SK-N-SH (cell line): Measurements from ENCODE around the gene INTS1. TPM values are rescaled to one million over a fixed set of nuclear protein-coding genes. Genes with fewer than 3 reads are reported as not detected.

ENCODE experiments used
- CTCF ChIA-PET: fragments of 300-600, 350-600 bp; formaldehyde crosslinking; extraction: SDS; loops from one replicate; lab custom pipeline; 2021; lab: Yijun Ruan, JAX
- POLR2A ChIA-PET: fragments of 350-600 bp; sonication (Branson Sonifier 250); formaldehyde crosslinking; extraction: SDS; loops from one replicate; lab custom pipeline; 2020; ENCODE audit warnings: antibody characterized with exemption, inconsistent platforms; lab: Yijun Ruan, JAX
- DNase-seq: peaks from one replicate; pipeline ENCODE4 v3.0.0; 2012
- H2AFZ ChIP-seq: fragments of 200-600 bp; sonication (generic); 2 replicates; pipeline ENCODE4 v1.8.1; 2016; ENCODE audit warnings: antibody characterized with exemption, mild to moderate bottlenecking, low read depth
- H3F3A ChIP-seq: fragments of 200-600 bp; sonication (generic); replicated peaks from 2 replicates; pipeline ENCODE3; 2016; ENCODE audit warnings: antibody characterized with exemption, mild to moderate bottlenecking; ENCODE audit not compliant: insufficient read depth
- H3K27ac ChIP-seq, 2 experiments: fragments of 200-500 bp in 1 of 2; fragments of 200-600 bp in 1 of 2; sonication (Bioruptor generic) in 1 of 2; sonication (generic), shearing (Covaris generic) in 1 of 2; 2 replicates each; pipeline versions ENCODE4 v1.5.1 to v1.6.1; 2014 to 2016; ENCODE audit warnings: low read depth in 2 of 2, inconsistent platforms in 1 of 2, low read length in 1 of 2, mild to moderate bottlenecking in 1 of 2, mixed read lengths in 1 of 2
- H3K27me3 ChIP-seq: fragments of 200-600 bp; sonication (generic), shearing (Covaris generic); 2 replicates; pipeline ENCODE4 v1.6.1; 2016; ENCODE audit warnings: mixed run types; ENCODE audit not compliant: insufficient read depth
- H3K36me3 ChIP-seq, 2 experiments: fragments of 200-500 bp in 1 of 2; fragments of 200-600 bp in 1 of 2; sonication (Bioruptor generic) in 1 of 2; sonication (generic) in 1 of 2; replicated peaks in 1 of 2; 2 replicates each; pipeline versions ENCODE3 to v1.5.1; 2014 to 2016; ENCODE audit warnings: low read length in 1 of 2, mild to moderate bottlenecking in 1 of 2; ENCODE audit not compliant: insufficient read depth in 2 of 2, control insufficient read depth in 1 of 2
- H3K4me1 ChIP-seq, 2 experiments: fragments of 200-500 bp in 1 of 2; fragments of 200-600 bp in 1 of 2; sonication (Bioruptor generic) in 1 of 2; sonication (generic), shearing (Covaris generic) in 1 of 2; 2 replicates each; pipeline versions ENCODE4 v1.5.1 to v1.6.1; 2014 to 2016; ENCODE audit warnings: low read depth in 1 of 2, low read length in 1 of 2, mixed run types in 1 of 2; ENCODE audit not compliant: insufficient read depth in 2 of 2, control insufficient read depth in 1 of 2
- H3K4me2 ChIP-seq: fragments of 200-600 bp; sonication (generic), shearing (Covaris generic); 2 replicates; pipeline ENCODE4 v1.6.1; 2017; ENCODE audit warnings: mixed run types
- H3K4me3 ChIP-seq, 2 experiments: fragments of 200-500 bp in 1 of 2; fragments of 200-600 bp in 1 of 2; sonication (Bioruptor generic) in 1 of 2; sonication (generic), shearing (Covaris generic) in 1 of 2; 2 replicates each; pipeline versions ENCODE4 v1.5.1 to v1.8.1; 2014 to 2016; ENCODE audit warnings: low read depth in 2 of 2, inconsistent platforms in 1 of 2, low read length in 1 of 2, mild to moderate bottlenecking in 1 of 2, mixed read lengths in 1 of 2, moderate library complexity in 1 of 2
- H3K79me2 ChIP-seq: fragments of 200-600 bp; sonication (generic); 2 replicates; pipeline ENCODE4 v1.8.1; 2017; ENCODE audit warnings: mild to moderate bottlenecking; ENCODE audit not compliant: insufficient read depth
- H3K9ac ChIP-seq: fragments of 200-600 bp; sonication (generic); 2 replicates; pipeline ENCODE4 v1.6.1; 2017; ENCODE audit warnings: mixed run types
- H3K9me2 ChIP-seq: fragments of 200-600 bp; sonication (generic); 2 replicates; pipeline ENCODE4 v1.6.1; 2017; ENCODE audit warnings: mixed run types
- H3K9me3 ChIP-seq: fragments of 200-600 bp; sonication (generic); 2 replicates; pipeline ENCODE4 v1.6.1; 2017; ENCODE audit warnings: mixed run types, mild to moderate bottlenecking, moderate library complexity
- H4K20me1 ChIP-seq: fragments of 200-600 bp; sonication (generic); 2 replicates; pipeline ENCODE4 v1.6.1; 2017; ENCODE audit warnings: mild to moderate bottlenecking, mixed run types; ENCODE audit not compliant: insufficient read depth
- CHD2 ChIP-seq: fragments of 150-350 bp; IDR thresholded peaks from 2 replicates; pipeline ENCODE4 v1.6.1; 2018; ENCODE audit warnings: low read length; ENCODE audit not compliant: partially characterized antibody
- GABPA ChIP-seq: IDR thresholded peaks from 2 replicates; pipeline ENCODE4 v1.4.0; 2012; ENCODE audit warnings: low read depth, mild to moderate bottlenecking
- MXI1 ChIP-seq: IDR thresholded peaks from 2 replicates; pipeline ENCODE4 v1.6.1; 2012; ENCODE audit warnings: mild to moderate bottlenecking, low read depth, low read length, improper control_type of control experiment
- NFIC ChIP-seq: IDR thresholded peaks from 2 replicates; pipeline ENCODE4 v1.4.0; 2012; ENCODE audit warnings: borderline replicate concordance
- NRF1 ChIP-seq: IDR thresholded peaks from 2 replicates; pipeline ENCODE4 v1.6.1; 2012; ENCODE audit warnings: low read depth, mild to moderate bottlenecking, low read length
- RAD21 ChIP-seq: IDR thresholded peaks from 2 replicates; pipeline ENCODE4 v1.6.1; 2012; ENCODE audit warnings: mild to moderate bottlenecking, low read length
- TAF1 ChIP-seq: IDR thresholded peaks from 2 replicates; pipeline ENCODE4 v1.6.1; 2012; ENCODE audit warnings: low read depth, mild to moderate bottlenecking, low read length, moderate library complexity, borderline replicate concordance
- TCF12 ChIP-seq: IDR thresholded peaks from 2 replicates; pipeline ENCODE4 v1.4.0; 2012
- TEAD4 ChIP-seq: IDR thresholded peaks from 2 replicates; pipeline ENCODE4 v1.4.0; 2012; ENCODE audit warnings: mild to moderate bottlenecking, borderline replicate concordance; ENCODE audit not compliant: insufficient read depth
- YY1 ChIP-seq: IDR thresholded peaks from 2 replicates; pipeline ENCODE4 v1.4.0; 2012; ENCODE audit warnings: low read depth, mild to moderate bottlenecking
- WGBS: methylation state at CpG from one replicate; pipeline ENCODE4 v1.1.6; 2017; ENCODE audit warnings: low lambda C conversion rate; 5-methylcytosine and 5-hydroxymethylcytosine counted together
- polyA plus RNA-seq, 3 experiments: library from polyadenylated mRNA; depleted of rRNA; stranded (reverse); fragments of >200 nt; gene quantifications; 2 replicates each; pipeline ENCODE4 v1.2.3, GENCODE V29; 2012
- TF ChIP-seq, protein P1 (sequence below): IDR thresholded peaks from 2 replicates; pipeline ENCODE4; 2012
- TF ChIP-seq, protein P2 (sequence below): IDR thresholded peaks from 2 replicates; pipeline ENCODE4 v1.4.0; 2012; ENCODE audit warnings: low read depth
- TF ChIP-seq, protein P3 (sequence below): IDR thresholded peaks from 2 replicates; pipeline ENCODE4 v1.4.0; 2012; ENCODE audit warnings: low read depth, borderline replicate concordance
- TF ChIP-seq, protein P4 (sequence below): fragments of 150-350 bp; IDR thresholded peaks from 2 replicates; pipeline ENCODE4 v1.6.1; 2016; ENCODE audit warnings: mild to moderate bottlenecking, low read depth, low read length

INTS1 gene
- polyA plus RNA-seq, 1 of the 3 experiments (the other 2 are of a cell fraction), result 48.1 TPM

DNA sequence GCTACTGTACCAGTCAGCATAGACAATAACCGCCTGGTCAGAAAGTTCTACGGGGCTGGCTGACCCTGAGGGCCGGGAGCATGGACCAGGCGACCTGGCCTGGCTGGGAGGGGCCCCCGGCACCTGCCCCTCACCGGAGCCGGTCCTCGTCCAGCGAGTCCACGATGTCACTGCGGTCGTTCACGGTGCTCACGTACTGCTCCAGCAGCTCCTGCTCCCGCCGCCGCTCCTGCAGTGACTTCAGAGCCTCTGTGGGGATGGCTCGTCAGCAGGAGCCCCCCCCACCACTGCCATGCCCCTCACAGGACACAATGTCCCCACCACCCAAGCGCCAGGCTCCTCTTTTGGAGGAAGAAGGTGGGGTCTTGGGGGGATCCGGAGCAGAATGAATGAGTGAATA is 67.6 kb downstream of the INTS1 start:
- Histone ChIP-seq H3K9ac (no peak overlapping the region), H3K79me2 (no peaks in the 10 kb centered on the region), H3K27ac (no peak overlapping the region), H3K36me3 (peaks cover 0 to 18% of the 10 kb centered on the region in 2 experiments), H3K4me2 (no peak overlapping the region), H2AFZ (no peak overlapping the region), H3K4me1 (no peaks in the 10 kb centered on the region), H3K9me2 (no peaks in the 10 kb centered on the region), H3F3A (peaks cover 6% of the 10 kb centered on the region), H3K4me3 (no peak overlapping the region), H3K9me3 (no peaks in the 10 kb centered on the region), H4K20me1 (peaks cover 29% of the 10 kb centered on the region), H3K27me3 (no peaks in the 10 kb centered on the region)
- TF ChIP-seq GABPA (no peak), TAF1 (no peak), NRF1 (no peak), TEAD4 (no peak)
- TF ChIP-seq, protein P1, sequence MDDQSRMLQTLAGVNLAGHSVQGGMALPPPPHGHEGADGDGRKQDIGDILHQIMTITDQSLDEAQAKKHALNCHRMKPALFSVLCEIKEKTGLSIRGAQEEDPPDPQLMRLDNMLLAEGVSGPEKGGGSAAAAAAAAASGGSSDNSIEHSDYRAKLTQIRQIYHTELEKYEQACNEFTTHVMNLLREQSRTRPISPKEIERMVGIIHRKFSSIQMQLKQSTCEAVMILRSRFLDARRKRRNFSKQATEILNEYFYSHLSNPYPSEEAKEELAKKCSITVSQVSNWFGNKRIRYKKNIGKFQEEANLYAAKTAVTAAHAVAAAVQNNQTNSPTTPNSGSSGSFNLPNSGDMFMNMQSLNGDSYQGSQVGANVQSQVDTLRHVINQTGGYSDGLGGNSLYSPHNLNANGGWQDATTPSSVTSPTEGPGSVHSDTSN, result no peak
- TF ChIP-seq, protein P2, sequence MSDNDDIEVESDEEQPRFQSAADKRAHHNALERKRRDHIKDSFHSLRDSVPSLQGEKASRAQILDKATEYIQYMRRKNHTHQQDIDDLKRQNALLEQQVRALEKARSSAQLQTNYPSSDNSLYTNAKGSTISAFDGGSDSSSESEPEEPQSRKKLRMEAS, result no peak
- POLR2A ChIA-PET, result interaction anchor here (0.7 kb wide), 1 partner anchor 1727 kb away, joined by 3 read pairs; no protein-coding TSS in a partner anchor
- CTCF ChIA-PET, result interaction anchor here (9.4 kb wide), 1 partner anchor 213 kb away, joined by 175 read pairs; no protein-coding TSS in a partner anchor
- DNase-seq, result no peak
- WGBS, result 91% methylated on average over 20 of the region's 20 CpGs

DNA sequence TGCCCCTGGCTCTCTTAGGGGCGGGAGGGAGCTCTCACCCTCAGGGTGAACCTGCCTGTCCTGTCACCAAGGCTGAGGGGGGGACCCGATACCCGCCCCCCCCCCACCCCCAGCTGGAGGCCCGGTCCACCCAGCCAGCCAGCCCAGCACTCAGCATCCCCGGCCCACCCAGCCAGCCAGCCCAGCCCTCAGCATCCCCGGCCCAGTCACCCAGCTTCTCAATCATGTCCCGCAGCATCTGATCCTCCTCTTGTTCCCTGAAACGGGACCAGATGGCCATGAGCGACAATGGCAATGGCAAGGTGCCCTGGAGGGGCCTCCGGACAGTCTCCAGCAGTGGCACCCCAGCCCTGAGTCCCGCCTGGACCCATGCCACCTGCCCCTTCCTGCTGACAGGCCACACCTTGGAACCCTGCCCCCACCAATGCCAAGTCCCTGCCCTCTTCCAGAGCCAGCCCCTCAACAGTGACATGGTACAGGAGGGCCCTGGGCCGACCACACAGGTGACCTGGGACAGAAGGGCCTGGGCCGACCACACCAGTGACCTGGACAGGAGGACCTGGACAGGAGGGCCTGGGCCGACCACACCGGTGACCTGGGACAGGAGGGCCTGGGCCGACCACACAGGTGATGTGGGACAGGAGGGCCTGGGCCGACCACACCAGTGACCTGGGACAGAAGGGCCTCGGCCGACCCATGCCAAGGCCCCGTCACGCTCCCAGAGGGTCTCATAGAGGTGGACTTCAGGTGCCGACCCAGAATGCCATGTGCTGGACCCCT is 69.1 kb downstream of the INTS1 start:
- Histone ChIP-seq H3K36me3 (peaks cover 0 to 14% of the 10 kb centered on the region in 2 experiments), H3K9me3 (no peaks in the 10 kb centered on the region), H3K9ac (no peak overlapping the region), H3K9me2 (no peaks in the 10 kb centered on the region), H3K4me3 (no peak overlapping the region), H2AFZ (no peak overlapping the region), H3K4me2 (no peak overlapping the region), H3K79me2 (no peaks in the 10 kb centered on the region), H3K4me1 (no peaks in the 10 kb centered on the region), H3K27ac (no peak overlapping the region), H3F3A (peaks cover 6% of the 10 kb centered on the region), H4K20me1 (peaks cover 29% of the 10 kb centered on the region), H3K27me3 (0 out of 2 replicates have a peak, but pooled peaks cover 2% of the 10 kb centered on the region)
- TF ChIP-seq NFIC (no peak), MXI1 (no peak), CHD2 (no peak), YY1 (no peak), TAF1 (no peak), TEAD4 (no peak), RAD21 (no peak), GABPA (no peak), TCF12 (no peak)
- TF ChIP-seq, protein P3, sequence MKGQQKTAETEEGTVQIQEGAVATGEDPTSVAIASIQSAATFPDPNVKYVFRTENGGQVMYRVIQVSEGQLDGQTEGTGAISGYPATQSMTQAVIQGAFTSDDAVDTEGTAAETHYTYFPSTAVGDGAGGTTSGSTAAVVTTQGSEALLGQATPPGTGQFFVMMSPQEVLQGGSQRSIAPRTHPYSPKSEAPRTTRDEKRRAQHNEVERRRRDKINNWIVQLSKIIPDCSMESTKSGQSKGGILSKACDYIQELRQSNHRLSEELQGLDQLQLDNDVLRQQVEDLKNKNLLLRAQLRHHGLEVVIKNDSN, result no peak
- TF ChIP-seq, protein P2, result no peak
- TF ChIP-seq, protein P1, result no peak
- TF ChIP-seq, protein P4, sequence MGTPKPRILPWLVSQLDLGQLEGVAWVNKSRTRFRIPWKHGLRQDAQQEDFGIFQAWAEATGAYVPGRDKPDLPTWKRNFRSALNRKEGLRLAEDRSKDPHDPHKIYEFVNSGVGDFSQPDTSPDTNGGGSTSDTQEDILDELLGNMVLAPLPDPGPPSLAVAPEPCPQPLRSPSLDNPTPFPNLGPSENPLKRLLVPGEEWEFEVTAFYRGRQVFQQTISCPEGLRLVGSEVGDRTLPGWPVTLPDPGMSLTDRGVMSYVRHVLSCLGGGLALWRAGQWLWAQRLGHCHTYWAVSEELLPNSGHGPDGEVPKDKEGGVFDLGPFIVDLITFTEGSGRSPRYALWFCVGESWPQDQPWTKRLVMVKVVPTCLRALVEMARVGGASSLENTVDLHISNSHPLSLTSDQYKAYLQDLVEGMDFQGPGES, result no peak
- no peak for DNase-seq
- 87% methylated on average over 17 of the region's 22 CpGs for WGBS
- POLR2A ChIA-PET, result no interaction called here
- CTCF ChIA-PET, result interaction anchor here (0.6 to 10.2 kb wide), 8 partner anchors 12 to 242 kb away, joined by 3 to 175 read pairs (median 43); no protein-coding TSS in a partner anchor
